HAP-1 (cell line): ENCODE results near the gene JAZF1.

Experiments used
- DNase-seq, 2 experiments: peaks; one replicate each; pipeline ENCODE4 v3.0.0-alpha.2; 2016 to 2020; ENCODE audit warnings: low spot score in 2 of 2
- H3K27me3 ChIP-seq: fragments of 250-450 bp; sonication (Bioruptor Pico); 2 replicates; pipeline ENCODE4 v1.5.1; 2020; ENCODE audit warnings: low read depth, mild to moderate bottlenecking, moderate library complexity
- H3K36me3 ChIP-seq: fragments of 250-450 bp; sonication (Bioruptor Pico); replicated peaks from 2 replicates; pipeline ENCODE4 v1.5.1; 2020; ENCODE audit warnings: mild to moderate bottlenecking
- H3K4me1 ChIP-seq: fragments of 250-450 bp; sonication (Bioruptor Pico); 2 replicates; pipeline ENCODE4 v1.5.1; 2020; ENCODE audit warnings: mild to moderate bottlenecking
- H3K4me3 ChIP-seq: fragments of 250-450 bp; sonication (Bioruptor Pico); 2 replicates; pipeline ENCODE4 v1.5.1; 2020; ENCODE audit warnings: mild to moderate bottlenecking, moderate library complexity
- H3K9me3 ChIP-seq: fragments of 250-450 bp; sonication (Bioruptor Pico); 2 replicates; pipeline ENCODE4 v1.5.1; 2020; ENCODE audit warnings: mild to moderate bottlenecking, moderate library complexity
- in situ Hi-C: fragments of 300-500 bp; cut with MboI; formaldehyde crosslinking; loops from 3 replicates; pipeline ENCODE4 v1.14.3; 2020; ENCODE audit warnings: low sequenced_read_pairs, inconsistent platforms, mixed read lengths

JAZF1 gene

GRCh38 chr7:27835376-27835775, 345.2 kb downstream of the JAZF1 start:
- no peak for DNase-seq
- Histone ChIP-seq H3K27me3 (no peaks in the 10 kb centered on the region), H3K36me3 (no peaks in the 10 kb centered on the region; the same call in 1 of the 2 replicates), H3K4me1 (no peaks in the 10 kb centered on the region), H3K4me3 (no peak overlapping the region), H3K9me3 (no peaks in the 10 kb centered on the region)
- in situ Hi-C loops, result no loop called here

GRCh38 chr7:27834179-27834921, 346.2 kb downstream of the JAZF1 start:
- in situ Hi-C loops, result no loop called here

DNA sequence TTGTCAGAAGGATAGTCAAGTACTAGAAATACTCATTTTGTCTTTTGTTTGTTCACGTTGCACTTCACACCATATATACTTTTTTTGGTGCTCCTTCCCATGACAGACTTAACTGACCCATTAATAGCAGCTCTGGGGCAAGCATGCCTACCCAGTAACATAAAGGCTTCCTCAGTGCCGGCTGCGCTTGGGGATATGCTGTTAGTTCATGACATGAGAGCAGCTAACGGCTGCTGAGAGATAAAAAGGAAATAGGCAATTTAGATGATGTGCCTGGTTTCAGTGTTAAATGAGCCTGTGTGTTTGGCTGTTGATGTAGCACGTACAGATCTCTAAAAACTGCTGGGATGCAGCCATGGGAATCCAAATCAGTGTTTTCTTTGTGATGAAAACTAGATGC, 354.2 kb downstream of the JAZF1 start:
- Histone ChIP-seq H3K9me3 (no peaks in the 10 kb centered on the region), H3K27me3 (no peaks in the 10 kb centered on the region), H3K4me1 (no peaks in the 10 kb centered on the region), H3K36me3 (no peaks in the 10 kb centered on the region; the same call in 1 of the 2 replicates), H3K4me3 (no peak overlapping the region)
- in situ Hi-C loops, result no loop called here
- no peak for DNase-seq

More at GRCh38 chr7:27834179-27834921, 346.2 kb downstream of the JAZF1 start:
- DNase-seq, result no peak
- Histone ChIP-seq H3K4me3 (no peak overlapping the region), H3K27me3 (no peaks in the 10 kb centered on the region), H3K4me1 (no peaks in the 10 kb centered on the region), H3K36me3 (no peaks in the 10 kb centered on the region; the same call in 1 of the 2 replicates), H3K9me3 (no peaks in the 10 kb centered on the region)

DNA sequence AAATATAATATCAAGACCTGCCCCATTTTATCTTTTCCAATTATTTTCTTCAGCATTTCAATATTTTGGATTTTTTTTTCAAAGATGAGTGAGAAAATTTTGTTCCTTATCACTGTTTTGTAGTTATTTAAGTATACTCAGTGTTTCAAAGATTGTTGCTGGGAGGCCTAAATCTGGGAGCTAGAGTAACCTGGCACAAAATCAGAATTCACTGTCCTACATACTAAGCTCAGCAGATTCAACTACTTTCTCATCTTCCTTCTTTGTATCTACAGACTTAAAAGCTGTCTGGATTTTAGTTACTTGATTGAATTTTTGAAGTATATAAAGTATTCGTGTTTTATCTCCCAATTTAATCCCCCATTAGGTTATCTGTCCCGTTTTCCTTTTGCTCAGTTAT, 354.7 kb downstream of the JAZF1 start:
- no peaks in the 10 kb centered on the region for H3K4me1 ChIP-seq
- H3K27me3 ChIP-seq, result no peaks in the 10 kb centered on the region
- H3K36me3 ChIP-seq, result no peaks in the 10 kb centered on the region
- H3K4me3 ChIP-seq, result no peak overlapping the region
- no peaks in the 10 kb centered on the region for H3K9me3 ChIP-seq
- DNase-seq, result no peak
- in situ Hi-C loops, result no loop called here

GRCh38 chr7:27822245-27822644, 358.4 kb downstream of the JAZF1 start:
- in situ Hi-C loops, result no loop called here
- DNase-seq, result no peak
- no peaks in the 10 kb centered on the region for H3K4me1 ChIP-seq
- no peaks in the 10 kb centered on the region for H3K27me3 ChIP-seq
- H3K36me3 ChIP-seq, result 0 out of 2 replicates have a peak, but pooled peaks cover 7% of the 10 kb centered on the region
- H3K4me3 ChIP-seq, result no peak overlapping the region
- no peaks in the 10 kb centered on the region for H3K9me3 ChIP-seq

DNA sequence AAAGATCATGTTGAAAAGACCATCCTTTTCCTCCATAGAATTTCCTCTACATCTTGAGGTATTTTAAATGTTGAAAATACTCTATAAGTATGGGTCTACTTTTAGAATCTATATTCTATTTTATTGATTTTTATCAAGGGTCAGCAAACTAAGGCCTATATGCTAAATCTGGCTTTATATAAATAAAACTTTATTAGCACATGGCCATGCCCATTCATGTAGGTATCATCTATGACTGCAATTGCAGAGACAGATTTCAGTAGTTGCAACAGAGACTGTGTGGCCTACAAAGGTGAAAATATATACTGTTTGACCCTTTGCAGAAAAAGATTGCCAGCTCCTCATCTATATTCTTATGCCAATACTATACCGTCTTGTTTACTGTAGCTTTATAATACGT, 367.9 kb downstream of the JAZF1 start:
- Histone ChIP-seq H3K4me1 (no peaks in the 10 kb centered on the region), H3K27me3 (no peaks in the 10 kb centered on the region), H3K9me3 (no peaks in the 10 kb centered on the region), H3K4me3 (no peak overlapping the region), H3K36me3 (peaks cover 6% of the 10 kb centered on the region)
- in situ Hi-C loops, result no loop called here
- no peak for DNase-seq

DNA sequence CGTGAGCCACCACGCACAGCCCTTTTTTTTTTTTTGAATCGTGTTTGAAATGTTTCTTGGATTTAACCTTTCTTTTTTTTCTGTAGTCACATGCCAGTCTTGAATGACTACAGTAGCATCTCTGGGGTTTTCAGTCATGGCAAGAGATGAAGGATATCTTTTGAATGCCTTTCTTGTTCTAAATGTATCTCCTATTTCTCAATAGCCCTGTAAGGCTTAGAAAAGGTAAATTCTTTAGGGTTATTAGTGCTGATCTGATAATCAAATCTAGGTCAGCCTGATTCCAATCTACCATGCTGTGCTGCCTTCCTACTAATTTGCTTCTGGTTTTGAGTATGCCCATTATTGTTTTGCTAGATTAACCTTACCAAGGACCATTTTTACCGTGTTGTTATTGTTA, 370.4 kb downstream of the JAZF1 start:
- DNase-seq, result no peak
- no peaks in the 10 kb centered on the region for H3K27me3 ChIP-seq
- in situ Hi-C loops, result no loop called here
- no peaks in the 10 kb centered on the region for H3K36me3 ChIP-seq
- H3K4me3 ChIP-seq, result no peak overlapping the region
- no peaks in the 10 kb centered on the region for H3K4me1 ChIP-seq
- no peaks in the 10 kb centered on the region for H3K9me3 ChIP-seq

DNA sequence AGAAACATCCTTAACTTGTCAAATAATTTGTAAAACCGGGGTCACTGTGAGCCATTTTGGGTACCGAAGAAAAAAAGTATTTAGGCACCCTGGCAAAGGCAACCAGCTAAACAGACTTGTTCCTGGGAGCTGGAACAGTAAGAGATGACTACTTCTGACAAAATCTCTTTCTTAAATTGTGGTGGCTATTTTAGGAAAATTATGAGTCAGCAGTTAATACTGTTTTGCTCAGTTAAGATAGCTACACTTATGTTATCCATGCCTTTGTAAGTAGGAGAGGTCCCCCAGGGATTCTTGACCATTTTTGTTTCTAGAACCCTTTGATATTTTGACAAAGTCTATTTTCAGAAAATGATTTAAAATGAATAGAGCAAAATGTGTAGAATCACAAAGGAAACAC, 372.0 kb downstream of the JAZF1 start:
- Histone ChIP-seq H3K4me3 (no peak overlapping the region), H3K9me3 (no peaks in the 10 kb centered on the region), H3K4me1 (peaks cover 6% of the 10 kb centered on the region), H3K36me3 (no peaks in the 10 kb centered on the region), H3K27me3 (no peaks in the 10 kb centered on the region)
- in situ Hi-C loops, result no loop called here
- DNase-seq, result no peak

GRCh38 chr7:27804139-27804538, 376.5 kb downstream of the JAZF1 start:
- in situ Hi-C loops, result no loop called here
- DNase-seq, result no peak
- Histone ChIP-seq H3K4me3 (no peak overlapping the region), H3K9me3 (no peaks in the 10 kb centered on the region), H3K27me3 (no peaks in the 10 kb centered on the region), H3K36me3 (no peaks in the 10 kb centered on the region), H3K4me1 (peaks cover 23% of the 10 kb centered on the region)

- no peaks in the 10 kb centered on the region for H3K9me3 ChIP-seq
- no peak overlapping the region for H3K4me3 ChIP-seq
- in situ Hi-C loops, result no loop called here
- H3K27me3 ChIP-seq, result no peaks in the 10 kb centered on the region
- peak in 1 of 2 experiments; percentile 49 for DNase-seq
- H3K36me3 ChIP-seq, result no peaks in the 10 kb centered on the region
- peaks cover 32% of the 10 kb centered on the region for H3K4me1 ChIP-seq
Observed at GRCh38 chr7:27802999-27803398, 377.6 kb downstream of the JAZF1 start.

- no peaks in the 10 kb centered on the region for H3K9me3 ChIP-seq
- H3K4me1 ChIP-seq, result peaks cover 26% of the 10 kb centered on the region
- no peaks in the 10 kb centered on the region for H3K27me3 ChIP-seq
- in situ Hi-C loops, result loop anchor here (25.0 kb wide), 1 partner anchor 213 kb away; no protein-coding TSS in a partner anchor
- no peak for DNase-seq
- no peak overlapping the region for H3K4me3 ChIP-seq
- H3K36me3 ChIP-seq, result peaks cover 3% of the 10 kb centered on the region
Observed at GRCh38 chr7:27799212-27799611, 381.4 kb downstream of the JAZF1 start.

DNA sequence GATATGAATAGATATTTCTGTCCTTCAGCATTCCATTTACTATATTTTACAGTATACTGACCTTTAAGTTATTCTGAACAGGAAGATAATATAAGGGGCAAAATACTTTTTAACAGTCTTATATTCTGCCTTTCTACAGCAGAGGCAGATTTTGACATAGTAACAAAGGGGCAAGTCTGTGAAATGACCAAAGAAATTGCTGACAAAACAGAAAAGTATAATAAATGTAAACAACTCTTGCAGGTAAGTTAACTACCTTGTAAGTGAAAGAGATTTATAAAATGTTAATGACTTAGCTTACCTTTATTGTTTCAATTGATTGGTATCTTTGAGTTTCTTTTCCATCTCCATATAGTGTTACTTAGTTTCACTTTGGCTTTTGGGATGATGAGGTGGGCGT, 384.6 kb downstream of the JAZF1 start:
- Histone ChIP-seq H3K4me3 (no peak overlapping the region), H3K4me1 (peaks cover 12% of the 10 kb centered on the region), H3K36me3 (peaks cover 9% of the 10 kb centered on the region), H3K27me3 (no peaks in the 10 kb centered on the region), H3K9me3 (no peaks in the 10 kb centered on the region)
- no peak for DNase-seq
- in situ Hi-C loops, result loop anchor here (25.0 kb wide), 1 partner anchor 216 kb away; no protein-coding TSS in a partner anchor

GRCh38 chr7:27793780-27794179, 386.8 kb downstream of the JAZF1 start:
- no peak overlapping the region for H3K4me3 ChIP-seq
- in situ Hi-C loops, result loop anchor here (25.0 kb wide), 1 partner anchor 219 kb away; no protein-coding TSS in a partner anchor
- H3K4me1 ChIP-seq, result peaks cover 6% of the 10 kb centered on the region
- no peaks in the 10 kb centered on the region for H3K9me3 ChIP-seq
- no peaks in the 10 kb centered on the region for H3K27me3 ChIP-seq
- no peak for DNase-seq
- H3K36me3 ChIP-seq, result peaks cover 9% of the 10 kb centered on the region

GRCh38 chr7:27788437-27788836, 392.2 kb downstream of the JAZF1 start:
- no peak for DNase-seq
- no peak overlapping the region for H3K4me3 ChIP-seq
- H3K27me3 ChIP-seq, result no peaks in the 10 kb centered on the region
- no peaks in the 10 kb centered on the region for H3K9me3 ChIP-seq
- peaks cover 7% of the 10 kb centered on the region for H3K4me1 ChIP-seq
- in situ Hi-C loops, result loop anchor here (25.0 kb wide), 1 partner anchor 224 kb away; no protein-coding TSS in a partner anchor
- H3K36me3 ChIP-seq, result peaks cover 12% of the 10 kb centered on the region
